Thyroid gland (tissue), 4 donors: ENCODE data around the gene CRISPLD2. TPM values are rescaled to one million over a fixed set of nuclear protein-coding genes. Genes with fewer than 3 reads are reported as not detected.
A peak's percentile ranks its signal among the peaks of the same experiment; 100 is the strongest.

Experiments
- DNase-seq, 2 donors: peaks; one replicate each; pipeline ENCODE4 v3.0.0-alpha.2; 2019
- H3K27ac ChIP-seq, 3 donors: fragments of 200-600 bp; sonication (generic); 1 replicate in 2 of 3; 2 replicates in 1 of 3; pipeline ENCODE4 v1.5.1; 2016 to 2019; ENCODE audit warnings: mild to moderate bottlenecking in 1 of 3, moderate library complexity in 1 of 3
- H3K27me3 ChIP-seq: fragments of 200-600 bp; sonication (generic); one replicate; pipeline ENCODE4 v1.5.1; 2019
- H3K36me3 ChIP-seq, 2 donors: fragments of 200-600 bp; sonication (generic); one replicate each; pipeline ENCODE4 v1.5.1; 2016 to 2019
- H3K4me1 ChIP-seq, 2 donors: fragments of 200-600 bp; sonication (generic); one replicate each; pipeline ENCODE4 v1.5.1; 2017 to 2019
- H3K4me3 ChIP-seq, 3 donors: fragments of 200-600 bp; sonication (generic); replicated peaks in 1 of 3; 1 replicate in 2 of 3; 2 replicates in 1 of 3; pipeline ENCODE4 v1.5.1; 2016; ENCODE audit warnings: mild to moderate bottlenecking in 1 of 3
- H3K9me3 ChIP-seq: fragments of 200-600 bp; sonication (generic); one replicate; pipeline ENCODE4 v1.5.1; 2017
- CTCF ChIP-seq, 6 experiments: fragments of 200-600 bp in 3 of 6; fragments of 450-650 bp in 3 of 6; sonication (generic) in 3 of 6; IDR thresholded peaks; one replicate each; pipeline ENCODE4 v1.5.1; 2016 to 2019; ENCODE audit warnings: antibody characterized with exemption in 6 of 6, mild to moderate bottlenecking in 2 of 6, inconsistent platforms in 1 of 6, moderate library complexity in 1 of 6
- POLR2A ChIP-seq, 2 donors: fragments of 450-650 bp; IDR thresholded peaks; one replicate each; pipeline ENCODE4 v1.6.1; 2017; ENCODE audit warnings: antibody characterized with exemption in 2 of 2, mild to moderate bottlenecking in 2 of 2, moderate library complexity in 1 of 2
- whole genome bisulfite sequencing, 2 donors: methylation state at CpG; one replicate each; pipeline ENCODE4 v1.1.5; 2017; 5-methylcytosine and 5-hydroxymethylcytosine counted together
- intact Hi-C: fragments of 100-400 bp; cut with DNase I; formaldehyde crosslinking; loops from one replicate; pipeline ENCODE4 v1.15.1; 2023
- total RNA-seq, 4 donors: library from RNA; depleted of rRNA; stranded (reverse); fragments of >200 nt; gene quantifications; one replicate each; pipeline ENCODE4 v1.2.3, GENCODE V29; 2016

Gene CRISPLD2
- total RNA-seq, 4 donors from 2014 or later, result 48.0 to 261 (median 108) TPM

- no peak for DNase-seq
- peak overlapping the region in 1 of 3 donors; percentile 56 for H3K27ac ChIP-seq
These were observed 6.2 kb downstream of the CRISPLD2 start for GRCh38 chr16:84825896-84826557.

GRCh38 chr16:84826558-84826941, 6.8 kb downstream of the CRISPLD2 start:
- no peak for DNase-seq
- intact Hi-C loops, result no loop called here
- Histone ChIP-seq H3K27me3 (no peaks in the 10 kb centered on the region), H3K4me3 (no peak overlapping the region), H3K9me3 (no peaks in the 10 kb centered on the region), H3K4me1 (peaks cover 7 to 12% of the 10 kb centered on the region in 2 donors), H3K36me3 (no peaks in the 10 kb centered on the region), H3K27ac (peak overlapping the region in 1 of 3 donors; percentile 56)
- 85 to 87% methylated on average over 13 of the region's 13 CpGs for whole genome bisulfite sequencing, 2 donors
- TF ChIP-seq POLR2A (IDR thresholded peaks at IDR 0.05) (no peak), CTCF (IDR thresholded peaks at IDR 0.05) (no peak)

More at GRCh38 chr16:84825896-84826557, 6.2 kb downstream of the CRISPLD2 start:
- intact Hi-C loops, result no loop called here
- Histone ChIP-seq H3K27me3 (no peaks in the 10 kb centered on the region), H3K4me3 (no peak overlapping the region), H3K36me3 (no peaks in the 10 kb centered on the region), H3K4me1 (peaks cover 7 to 11% of the 10 kb centered on the region in 2 donors), H3K9me3 (no peaks in the 10 kb centered on the region)
- 87 to 91% methylated on average over 8 of the region's 8 CpGs for WGBS, 2 donors
- TF ChIP-seq CTCF (IDR thresholded peaks at IDR 0.05) (no peak), POLR2A (IDR thresholded peaks at IDR 0.05) (no peak)

- peak overlapping the region in 1 of 3 donors; percentile 56 for H3K27ac ChIP-seq
- whole genome bisulfite sequencing, 2 donors, result 54 to 68% methylated on average over 16 of the region's 16 CpGs
- no peaks in the 10 kb centered on the region for H3K27me3 ChIP-seq
- TF ChIP-seq CTCF (IDR thresholded peaks at IDR 0.05), result no peak
- no peak for TF ChIP-seq POLR2A (IDR thresholded peaks at IDR 0.05)
- DNase-seq, result no peak
- no peaks in the 10 kb centered on the region for H3K36me3 ChIP-seq
- H3K4me3 ChIP-seq, result no peak overlapping the region
- H3K9me3 ChIP-seq, result no peaks in the 10 kb centered on the region
- intact Hi-C loops, result no loop called here
- H3K4me1 ChIP-seq, result peaks cover 7 to 18% of the 10 kb centered on the region in 2 donors
These were observed 7.4 kb downstream of the CRISPLD2 start for GRCh38 chr16:84827131-84827574.

- no peak for DNase-seq
- peaks cover 7 to 20% of the 10 kb centered on the region in 2 donors for H3K4me1 ChIP-seq
- H3K27ac ChIP-seq, result no peak overlapping the region
- no peaks in the 10 kb centered on the region for H3K27me3 ChIP-seq
- intact Hi-C loops, result no loop called here
- 90 to 92% methylated on average over 15 of the region's 15 CpGs for WGBS, 2 donors
- H3K4me3 ChIP-seq, result no peak overlapping the region
- TF ChIP-seq CTCF (IDR thresholded peaks at IDR 0.05) (no peak), POLR2A (IDR thresholded peaks at IDR 0.05) (no peak)
- H3K9me3 ChIP-seq, result no peaks in the 10 kb centered on the region
- no peaks in the 10 kb centered on the region for H3K36me3 ChIP-seq
These were observed 8.1 kb downstream of the CRISPLD2 start for GRCh38 chr16:84827897-84828296.

- intact Hi-C loops, result no loop called here
- no peaks in the 10 kb centered on the region for H3K36me3 ChIP-seq
- H3K27ac ChIP-seq, result no peak overlapping the region
- no peaks in the 10 kb centered on the region for H3K9me3 ChIP-seq
- no peak overlapping the region for H3K4me3 ChIP-seq
- no peak for TF ChIP-seq POLR2A (IDR thresholded peaks at IDR 0.05)
- TF ChIP-seq CTCF (IDR thresholded peaks at IDR 0.05), result no peak
- WGBS, 2 donors, result 77 to 89% methylated on average over 5 of the region's 5 CpGs
- DNase-seq, result no peak
- H3K4me1 ChIP-seq, result peaks cover 7 to 24% of the 10 kb centered on the region in 2 donors
- H3K27me3 ChIP-seq, result no peaks in the 10 kb centered on the region
These were observed 8.5 kb downstream of the CRISPLD2 start for GRCh38 chr16:84828322-84828721.
